ENCODE data around the gene GALNT18. TPM values are rescaled to one million over a fixed set of nuclear protein-coding genes. Genes with fewer than 3 reads are reported as not detected.

Gene GALNT18
- total RNA-seq, 1 experiment from 2014 or later: 1.7 TPM

- Mint-ChIP-seq H3K4me1 (peaks cover 2 to 4% of the 10 kb centered on the region in 2 experiments; a peak in 2 of 4 replicates), H3K27ac (no peak overlapping the region), H3K4me3 (no peak overlapping the region), H3K9me3 (peaks cover 2 to 6% of the 10 kb centered on the region in 2 experiments; a peak in 2 of 5 replicates), H3K36me3 (ENCODE audit: insufficient read depth in 1 of 3, low read depth in 3 of 3) (peaks cover 0 to 8% (median 3%) of the 10 kb centered on the region in 3 experiments; a peak in 3 of 7 replicates), H3K27me3 (ENCODE audit: low read depth) (no peaks in the 10 kb centered on the region; the same call in 1 of the 2 replicates)
- no peak overlapping the region for H2AFZ ChIP-seq (ENCODE audit: low read length)
- H3K4me2 ChIP-seq (ENCODE audit: insufficient read depth, insufficient read length, low read length): no peak overlapping the region
- no peak overlapping the region for H3K14ac ChIP-seq (ENCODE audit: insufficient read depth, low read length)
- H2AK5ac ChIP-seq (ENCODE audit: insufficient read length, low read length): no peak overlapping the region
- H4K20me1 ChIP-seq (ENCODE audit: control insufficient read depth, insufficient read depth, insufficient read length): no peaks in the 10 kb centered on the region
- no peak overlapping the region for H2BK20ac ChIP-seq (ENCODE audit: low read depth, low read length, poor library complexity, severe bottlenecking)
- no peak overlapping the region for H4K5ac ChIP-seq (ENCODE audit: insufficient read length, low read depth, low read length)
- no peak overlapping the region for H2BK15ac ChIP-seq (ENCODE audit: low read depth, low read length)
- H3K4ac ChIP-seq (ENCODE audit: low read depth, low read length): no peak overlapping the region
- no peak overlapping the region for H3K23ac ChIP-seq (ENCODE audit: insufficient read length, low read depth, low read length)
- no peaks in the 10 kb centered on the region for H3K79me1 ChIP-seq (ENCODE audit: insufficient read depth, low read depth, low read length, poor library complexity, severe bottlenecking)
- H3K56ac ChIP-seq (ENCODE audit: insufficient read length, low read depth, low read length): no peak overlapping the region
- no peak overlapping the region for H2BK120ac ChIP-seq (ENCODE audit: low read depth, low read length, poor library complexity, severe bottlenecking)
- H2BK12ac ChIP-seq (ENCODE audit: insufficient read length, low read depth, low read length): no peak overlapping the region
- no peak overlapping the region for H4K8ac ChIP-seq (replicated peaks; ENCODE audit: insufficient read length, low read depth, low read length)
- TF ChIP-seq, protein P1, sequence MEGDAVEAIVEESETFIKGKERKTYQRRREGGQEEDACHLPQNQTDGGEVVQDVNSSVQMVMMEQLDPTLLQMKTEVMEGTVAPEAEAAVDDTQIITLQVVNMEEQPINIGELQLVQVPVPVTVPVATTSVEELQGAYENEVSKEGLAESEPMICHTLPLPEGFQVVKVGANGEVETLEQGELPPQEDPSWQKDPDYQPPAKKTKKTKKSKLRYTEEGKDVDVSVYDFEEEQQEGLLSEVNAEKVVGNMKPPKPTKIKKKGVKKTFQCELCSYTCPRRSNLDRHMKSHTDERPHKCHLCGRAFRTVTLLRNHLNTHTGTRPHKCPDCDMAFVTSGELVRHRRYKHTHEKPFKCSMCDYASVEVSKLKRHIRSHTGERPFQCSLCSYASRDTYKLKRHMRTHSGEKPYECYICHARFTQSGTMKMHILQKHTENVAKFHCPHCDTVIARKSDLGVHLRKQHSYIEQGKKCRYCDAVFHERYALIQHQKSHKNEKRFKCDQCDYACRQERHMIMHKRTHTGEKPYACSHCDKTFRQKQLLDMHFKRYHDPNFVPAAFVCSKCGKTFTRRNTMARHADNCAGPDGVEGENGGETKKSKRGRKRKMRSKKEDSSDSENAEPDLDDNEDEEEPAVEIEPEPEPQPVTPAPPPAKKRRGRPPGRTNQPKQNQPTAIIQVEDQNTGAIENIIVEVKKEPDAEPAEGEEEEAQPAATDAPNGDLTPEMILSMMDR (conservative IDR thresholded peaks at IDR 0.05): no peak
- no peak for DNase-seq
- no peak overlapping the region for H2BK5ac ChIP-seq (ENCODE audit: insufficient read length, low read length)
- H3K27me3 ChIP-seq (ENCODE audit: insufficient read depth, low read length): no peaks in the 10 kb centered on the region
- H4K91ac ChIP-seq (ENCODE audit: insufficient read length, low read depth, low read length): no peak overlapping the region
- H3K9me3 ChIP-seq (ENCODE audit: control insufficient read depth, low read depth, low read length): no peaks in the 10 kb centered on the region
- H3T11ph ChIP-seq (ENCODE audit: low read length): no peak overlapping the region
- no peak overlapping the region for H3K9ac ChIP-seq (ENCODE audit: extremely low read depth, insufficient read length, low read length)
- H3K23me2 ChIP-seq (ENCODE audit: insufficient read length, low read depth, low read length, poor library complexity, severe bottlenecking): no peaks in the 10 kb centered on the region
- no peaks in the 10 kb centered on the region for H3K79me2 ChIP-seq (ENCODE audit: insufficient read depth, low read length)
- H3K27ac ChIP-seq (ENCODE audit: insufficient read length, low read depth, low read length): no peak overlapping the region
- no peaks in the 10 kb centered on the region for H3K4me1 ChIP-seq (ENCODE audit: insufficient read depth, low read length)
- no peak overlapping the region for H3K18ac ChIP-seq (ENCODE audit: insufficient read length, low read depth, low read length)
Observed at GRCh38 chr11:11600288-11600687, 21.5 kb downstream of the GALNT18 start.
